ENCODE data around the gene ZNF385B.

The ZNF385B gene

DNA sequence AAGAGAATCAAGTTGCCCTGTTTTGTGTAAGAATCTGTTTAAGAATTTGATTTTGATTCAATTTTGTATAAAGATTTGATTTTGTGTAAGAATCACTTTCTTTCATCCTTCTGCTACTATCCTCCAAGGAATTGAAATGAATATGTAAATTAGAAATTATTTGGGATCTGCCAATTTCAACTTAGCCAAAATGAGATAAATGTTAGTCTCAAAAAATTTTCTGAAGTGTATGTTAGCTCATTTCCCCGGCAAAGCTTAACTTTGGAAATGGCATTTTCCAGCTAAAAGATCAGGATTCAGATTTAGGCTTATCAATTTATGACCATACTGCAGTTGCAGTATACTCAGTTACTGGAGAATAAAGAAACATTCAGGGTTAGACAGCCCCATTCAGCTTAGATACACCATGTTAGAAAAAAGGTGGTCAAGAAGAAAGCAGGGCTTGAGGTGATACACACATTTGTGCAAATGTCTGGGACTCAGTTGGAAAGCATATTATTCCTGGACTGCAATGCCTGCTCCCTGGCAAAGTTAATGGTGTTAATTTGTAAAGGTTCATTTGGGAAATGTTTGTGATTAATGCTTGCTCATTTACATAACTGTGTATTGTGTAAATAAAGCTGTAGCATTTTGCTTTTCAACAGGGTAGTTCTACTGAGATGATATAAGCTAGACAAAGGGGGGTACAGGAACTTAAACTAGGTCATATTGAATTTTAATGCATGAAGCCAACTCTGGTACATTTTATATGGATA lies 349.0 kb downstream of the ZNF385B start:
- TF ChIP-seq, protein P1, sequence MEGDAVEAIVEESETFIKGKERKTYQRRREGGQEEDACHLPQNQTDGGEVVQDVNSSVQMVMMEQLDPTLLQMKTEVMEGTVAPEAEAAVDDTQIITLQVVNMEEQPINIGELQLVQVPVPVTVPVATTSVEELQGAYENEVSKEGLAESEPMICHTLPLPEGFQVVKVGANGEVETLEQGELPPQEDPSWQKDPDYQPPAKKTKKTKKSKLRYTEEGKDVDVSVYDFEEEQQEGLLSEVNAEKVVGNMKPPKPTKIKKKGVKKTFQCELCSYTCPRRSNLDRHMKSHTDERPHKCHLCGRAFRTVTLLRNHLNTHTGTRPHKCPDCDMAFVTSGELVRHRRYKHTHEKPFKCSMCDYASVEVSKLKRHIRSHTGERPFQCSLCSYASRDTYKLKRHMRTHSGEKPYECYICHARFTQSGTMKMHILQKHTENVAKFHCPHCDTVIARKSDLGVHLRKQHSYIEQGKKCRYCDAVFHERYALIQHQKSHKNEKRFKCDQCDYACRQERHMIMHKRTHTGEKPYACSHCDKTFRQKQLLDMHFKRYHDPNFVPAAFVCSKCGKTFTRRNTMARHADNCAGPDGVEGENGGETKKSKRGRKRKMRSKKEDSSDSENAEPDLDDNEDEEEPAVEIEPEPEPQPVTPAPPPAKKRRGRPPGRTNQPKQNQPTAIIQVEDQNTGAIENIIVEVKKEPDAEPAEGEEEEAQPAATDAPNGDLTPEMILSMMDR (IDR thresholded peaks at IDR 0.05; ENCODE audit: low read depth, low read length): no peak
- DNase-seq (ENCODE audit: extremely low read depth, low read depth): no peak

DNA sequence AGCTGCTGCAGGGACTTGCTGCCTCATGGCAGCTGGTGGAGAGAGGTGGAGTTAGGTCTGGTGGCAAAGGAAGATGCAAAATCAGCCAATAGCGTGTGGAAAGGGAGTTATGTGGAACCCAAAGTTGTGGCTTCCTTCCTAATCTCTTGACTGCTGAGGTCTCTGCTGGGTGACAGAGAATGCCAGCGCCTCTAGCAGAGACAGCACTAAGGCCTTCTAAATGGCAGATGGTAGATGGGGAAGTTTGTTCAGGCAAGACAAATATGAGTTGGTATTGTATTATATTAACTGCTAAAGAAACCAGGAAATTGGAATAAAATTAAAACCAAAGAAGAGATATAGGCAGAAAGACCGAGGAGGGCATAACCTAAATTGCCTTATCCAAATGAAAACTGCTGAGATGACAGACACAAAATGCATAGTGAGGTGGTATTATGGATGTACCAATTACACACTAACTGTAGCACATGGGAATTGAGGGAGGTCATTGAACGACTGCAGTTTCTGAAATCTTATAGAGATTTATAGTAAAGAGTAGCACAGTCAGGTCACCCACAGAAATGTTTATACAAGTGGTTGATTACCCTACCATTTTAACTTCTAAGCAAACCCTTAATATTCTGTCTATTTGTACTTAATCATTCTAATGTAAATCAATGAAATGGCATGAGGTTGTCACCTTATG lies 350.2 kb downstream of the ZNF385B start:
- no peak for DNase-seq (ENCODE audit: extremely low read depth, low read depth)
- TF ChIP-seq, protein P1 (IDR thresholded peaks at IDR 0.05; ENCODE audit: low read depth, low read length): no peak

DNA sequence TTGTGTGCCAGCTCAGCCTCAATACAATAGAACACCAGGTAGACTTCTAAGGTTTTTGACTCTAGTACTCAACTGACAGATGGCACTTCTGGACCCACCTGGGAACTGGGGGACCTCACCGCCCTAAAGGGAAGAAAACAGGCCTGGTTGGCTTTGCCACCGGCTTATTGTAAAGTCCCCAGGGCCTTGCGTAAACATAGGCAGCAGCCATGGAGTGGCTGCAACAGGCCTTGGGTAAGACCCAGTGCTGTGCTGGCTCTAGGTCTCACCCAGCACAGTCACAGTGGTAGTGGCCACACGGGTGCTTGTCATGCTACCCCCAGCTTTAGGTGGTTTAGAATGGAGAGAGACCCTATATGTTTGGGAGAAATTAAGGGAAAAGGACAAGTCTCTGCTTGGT lies 366.1 kb downstream of the ZNF385B start:
- no peak for DNase-seq (ENCODE audit: extremely low read depth, low read depth)
- TF ChIP-seq, protein P1 (IDR thresholded peaks at IDR 0.05; ENCODE audit: low read depth, low read length): no peak

- no peak for DNase-seq (ENCODE audit: extremely low read depth, low read depth)
- TF ChIP-seq, protein P1 (IDR thresholded peaks at IDR 0.05; ENCODE audit: low read depth, low read length): no peak
Measured at GRCh38 chr2:179488563-179488962, 372.8 kb downstream of the ZNF385B start.

DNA sequence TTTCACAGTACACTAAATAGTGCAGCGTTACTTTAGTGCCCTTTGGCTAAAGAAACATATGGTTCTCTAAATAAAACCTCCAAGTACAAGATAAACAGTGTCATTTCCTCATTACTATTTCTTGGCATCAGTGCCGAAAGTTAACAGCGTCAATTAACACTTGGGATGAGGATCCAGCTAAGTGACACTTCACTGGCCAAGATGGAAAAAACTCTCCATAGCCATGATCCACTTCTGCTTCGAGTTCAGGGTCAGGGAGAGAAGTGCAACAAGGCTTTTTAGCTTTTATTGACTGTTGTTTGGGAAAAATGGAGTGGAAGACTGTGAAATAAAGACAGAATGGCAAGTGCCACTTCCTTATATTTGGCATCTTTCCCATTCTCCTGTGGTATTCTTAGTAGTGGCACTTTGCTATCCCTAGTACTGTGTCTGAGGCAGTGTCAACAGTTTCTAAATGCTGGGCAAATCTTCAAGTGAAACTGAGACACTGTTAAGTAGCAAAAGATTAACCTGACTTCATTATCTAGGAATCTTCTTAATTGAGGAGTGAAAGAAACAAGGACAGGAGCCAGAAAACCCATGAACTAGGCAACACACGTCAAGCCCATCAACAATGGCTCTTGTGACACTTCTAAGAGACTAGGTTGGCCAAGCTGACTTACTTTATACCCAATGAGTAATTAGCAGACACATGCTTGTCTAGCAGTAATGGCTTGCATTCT lies 374.2 kb downstream of the ZNF385B start:
- TF ChIP-seq, protein P1 (IDR thresholded peaks at IDR 0.05; ENCODE audit: low read depth, low read length): no peak
- no peak for DNase-seq (ENCODE audit: extremely low read depth, low read depth)

DNA sequence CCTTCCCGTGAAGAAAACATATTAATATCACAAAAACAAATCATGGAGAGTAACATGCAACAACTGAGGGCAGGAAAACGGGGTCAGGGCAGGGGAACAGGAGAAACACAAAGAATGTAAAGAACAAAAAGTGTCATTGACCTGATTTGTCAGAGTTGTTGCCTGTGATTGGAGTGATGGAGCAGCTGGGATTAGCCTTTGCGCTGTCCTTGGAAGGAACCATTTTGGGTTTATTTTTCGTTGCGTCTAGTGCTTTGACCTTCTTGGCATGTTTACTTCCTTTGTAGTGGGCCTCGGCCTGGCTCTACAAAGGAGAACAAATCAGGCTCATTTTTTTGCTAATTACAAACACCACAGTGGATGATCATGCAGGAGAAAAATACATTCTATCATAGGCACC lies 378.3 kb downstream of the ZNF385B start:
- DNase-seq (ENCODE audit: extremely low read depth, low read depth): no peak
- TF ChIP-seq, protein P1 (IDR thresholded peaks at IDR 0.05; ENCODE audit: low read depth, low read length): no peak

DNA sequence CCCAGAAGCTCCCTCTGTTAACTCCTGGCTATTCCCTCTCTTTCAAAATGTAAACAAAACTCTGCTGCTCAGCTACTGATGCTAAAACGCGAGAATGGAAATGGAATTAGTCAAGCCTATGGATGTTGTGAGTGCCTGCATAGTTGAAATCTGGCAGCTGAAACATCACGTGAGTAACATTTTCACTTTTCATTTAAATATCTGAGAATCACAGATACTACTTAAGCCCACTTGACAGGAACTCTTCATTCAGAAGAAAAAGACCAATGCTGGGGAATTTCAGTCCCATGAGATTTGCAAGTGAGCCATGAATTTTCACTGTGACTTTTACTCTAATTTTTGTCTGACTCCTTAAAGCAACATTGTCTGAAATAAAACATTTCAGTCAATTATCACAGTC lies 381.5 kb downstream of the ZNF385B start:
- DNase-seq (ENCODE audit: extremely low read depth, low read depth): no peak
- TF ChIP-seq, protein P1 (IDR thresholded peaks at IDR 0.05; ENCODE audit: low read depth, low read length): no peak
